ENCODE results near the gene ARRDC1.
A peak's percentile ranks its signal among the peaks of the same experiment; 100 is the strongest.

The ARRDC1 gene

GRCh38 chr9:137630679-137631078 lies 25.2 kb downstream of the ARRDC1 start:
- Histone ChIP-seq H3K4me3 (replicated peaks; ENCODE audit: insufficient read depth, low read length) (no peak overlapping the region), H3K27me3 (ENCODE audit: insufficient read depth, poor library complexity, severe bottlenecking) (no peaks in the 10 kb centered on the region), H3K27ac (replicated peaks) (peak overlapping the region; percentile 76; the same call in 1 of the 2 replicates)
- TF ChIP-seq POLR2AphosphoS5 (IDR thresholded peaks at IDR 0.05; ENCODE audit: low read depth) (no peak), GABPA (IDR thresholded peaks at IDR 0.05; ENCODE audit: low read depth) (no peak), SPI1 (IDR thresholded peaks at IDR 0.05; ENCODE audit: borderline replicate concordance, low read depth) (no peak)
- TF ChIP-seq, protein P1, sequence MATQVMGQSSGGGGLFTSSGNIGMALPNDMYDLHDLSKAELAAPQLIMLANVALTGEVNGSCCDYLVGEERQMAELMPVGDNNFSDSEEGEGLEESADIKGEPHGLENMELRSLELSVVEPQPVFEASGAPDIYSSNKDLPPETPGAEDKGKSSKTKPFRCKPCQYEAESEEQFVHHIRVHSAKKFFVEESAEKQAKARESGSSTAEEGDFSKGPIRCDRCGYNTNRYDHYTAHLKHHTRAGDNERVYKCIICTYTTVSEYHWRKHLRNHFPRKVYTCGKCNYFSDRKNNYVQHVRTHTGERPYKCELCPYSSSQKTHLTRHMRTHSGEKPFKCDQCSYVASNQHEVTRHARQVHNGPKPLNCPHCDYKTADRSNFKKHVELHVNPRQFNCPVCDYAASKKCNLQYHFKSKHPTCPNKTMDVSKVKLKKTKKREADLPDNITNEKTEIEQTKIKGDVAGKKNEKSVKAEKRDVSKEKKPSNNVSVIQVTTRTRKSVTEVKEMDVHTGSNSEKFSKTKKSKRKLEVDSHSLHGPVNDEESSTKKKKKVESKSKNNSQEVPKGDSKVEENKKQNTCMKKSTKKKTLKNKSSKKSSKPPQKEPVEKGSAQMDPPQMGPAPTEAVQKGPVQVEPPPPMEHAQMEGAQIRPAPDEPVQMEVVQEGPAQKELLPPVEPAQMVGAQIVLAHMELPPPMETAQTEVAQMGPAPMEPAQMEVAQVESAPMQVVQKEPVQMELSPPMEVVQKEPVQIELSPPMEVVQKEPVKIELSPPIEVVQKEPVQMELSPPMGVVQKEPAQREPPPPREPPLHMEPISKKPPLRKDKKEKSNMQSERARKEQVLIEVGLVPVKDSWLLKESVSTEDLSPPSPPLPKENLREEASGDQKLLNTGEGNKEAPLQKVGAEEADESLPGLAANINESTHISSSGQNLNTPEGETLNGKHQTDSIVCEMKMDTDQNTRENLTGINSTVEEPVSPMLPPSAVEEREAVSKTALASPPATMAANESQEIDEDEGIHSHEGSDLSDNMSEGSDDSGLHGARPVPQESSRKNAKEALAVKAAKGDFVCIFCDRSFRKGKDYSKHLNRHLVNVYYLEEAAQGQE (IDR thresholded peaks at IDR 0.05; ENCODE audit: insufficient replicate concordance, low read depth): no peak
- TF ChIP-seq, protein P2, sequence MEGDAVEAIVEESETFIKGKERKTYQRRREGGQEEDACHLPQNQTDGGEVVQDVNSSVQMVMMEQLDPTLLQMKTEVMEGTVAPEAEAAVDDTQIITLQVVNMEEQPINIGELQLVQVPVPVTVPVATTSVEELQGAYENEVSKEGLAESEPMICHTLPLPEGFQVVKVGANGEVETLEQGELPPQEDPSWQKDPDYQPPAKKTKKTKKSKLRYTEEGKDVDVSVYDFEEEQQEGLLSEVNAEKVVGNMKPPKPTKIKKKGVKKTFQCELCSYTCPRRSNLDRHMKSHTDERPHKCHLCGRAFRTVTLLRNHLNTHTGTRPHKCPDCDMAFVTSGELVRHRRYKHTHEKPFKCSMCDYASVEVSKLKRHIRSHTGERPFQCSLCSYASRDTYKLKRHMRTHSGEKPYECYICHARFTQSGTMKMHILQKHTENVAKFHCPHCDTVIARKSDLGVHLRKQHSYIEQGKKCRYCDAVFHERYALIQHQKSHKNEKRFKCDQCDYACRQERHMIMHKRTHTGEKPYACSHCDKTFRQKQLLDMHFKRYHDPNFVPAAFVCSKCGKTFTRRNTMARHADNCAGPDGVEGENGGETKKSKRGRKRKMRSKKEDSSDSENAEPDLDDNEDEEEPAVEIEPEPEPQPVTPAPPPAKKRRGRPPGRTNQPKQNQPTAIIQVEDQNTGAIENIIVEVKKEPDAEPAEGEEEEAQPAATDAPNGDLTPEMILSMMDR (IDR thresholded peaks at IDR 0.05; ENCODE audit: insufficient read depth, low read length): no peak
- no peak for DNase-seq (ENCODE audit: low read depth in 1 of 2, low spot score in 1 of 2)

DNA sequence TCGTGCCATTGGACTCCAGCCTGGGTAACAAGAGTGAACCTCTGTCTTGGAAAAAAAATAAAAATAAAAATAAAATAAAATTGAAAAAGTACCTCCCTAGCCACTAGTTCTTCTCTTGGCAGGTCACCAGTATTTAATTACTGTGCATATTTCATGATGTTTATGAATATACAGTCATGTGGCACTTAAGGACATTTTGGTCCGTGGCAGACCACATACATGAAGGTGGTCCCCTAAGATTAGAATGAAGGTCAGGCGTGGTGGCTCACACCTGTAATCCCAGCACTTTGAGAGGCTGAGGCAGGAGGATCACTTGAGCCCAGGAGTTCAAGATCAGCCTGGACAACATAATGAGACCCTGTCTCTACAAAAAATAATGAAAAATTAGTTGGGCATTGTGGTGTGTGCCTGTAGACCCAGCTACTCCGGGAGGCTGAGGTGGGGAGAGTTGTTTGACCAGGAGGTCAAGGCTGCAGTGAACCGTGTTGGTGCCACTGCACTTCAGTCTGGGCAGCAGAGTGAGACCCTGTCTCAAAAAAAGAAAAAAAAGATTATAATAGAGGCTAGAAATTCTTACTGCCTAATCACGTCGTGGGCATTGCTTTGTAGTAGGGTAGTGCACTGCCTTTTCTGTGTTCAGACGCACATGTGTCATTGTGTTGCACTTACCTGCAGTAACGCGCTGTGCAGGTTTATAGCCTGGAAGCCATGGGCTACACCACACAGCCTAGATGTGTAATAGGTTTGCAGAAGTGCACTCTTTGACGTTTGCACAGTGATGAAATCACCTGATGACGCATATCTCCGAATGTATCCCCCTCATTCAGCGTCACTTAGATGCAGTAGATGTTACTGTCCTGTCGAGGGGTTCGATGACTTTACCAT lies 26.1 kb downstream of the ARRDC1 start:
- peak in 1 of 2 experiments; percentile 39 for DNase-seq (ENCODE audit: low read depth in 1 of 2, low spot score in 1 of 2)
- H3K27ac ChIP-seq (replicated peaks): no peak overlapping the region; the same call in 1 of the 2 replicates
- no peak overlapping the region for H3K4me3 ChIP-seq (replicated peaks; ENCODE audit: insufficient read depth, low read length)
- H3K27me3 ChIP-seq (ENCODE audit: insufficient read depth, poor library complexity, severe bottlenecking): no peaks in the 10 kb centered on the region
- TF ChIP-seq, protein P2 (IDR thresholded peaks at IDR 0.05; ENCODE audit: insufficient read depth, low read length): no peak
- TF ChIP-seq, protein P1 (IDR thresholded peaks at IDR 0.05; ENCODE audit: insufficient replicate concordance, low read depth): no peak
- TF ChIP-seq SPI1 (IDR thresholded peaks at IDR 0.05; ENCODE audit: borderline replicate concordance, low read depth): peak; percentile 12; the same call in 1 of the 2 replicates

DNA sequence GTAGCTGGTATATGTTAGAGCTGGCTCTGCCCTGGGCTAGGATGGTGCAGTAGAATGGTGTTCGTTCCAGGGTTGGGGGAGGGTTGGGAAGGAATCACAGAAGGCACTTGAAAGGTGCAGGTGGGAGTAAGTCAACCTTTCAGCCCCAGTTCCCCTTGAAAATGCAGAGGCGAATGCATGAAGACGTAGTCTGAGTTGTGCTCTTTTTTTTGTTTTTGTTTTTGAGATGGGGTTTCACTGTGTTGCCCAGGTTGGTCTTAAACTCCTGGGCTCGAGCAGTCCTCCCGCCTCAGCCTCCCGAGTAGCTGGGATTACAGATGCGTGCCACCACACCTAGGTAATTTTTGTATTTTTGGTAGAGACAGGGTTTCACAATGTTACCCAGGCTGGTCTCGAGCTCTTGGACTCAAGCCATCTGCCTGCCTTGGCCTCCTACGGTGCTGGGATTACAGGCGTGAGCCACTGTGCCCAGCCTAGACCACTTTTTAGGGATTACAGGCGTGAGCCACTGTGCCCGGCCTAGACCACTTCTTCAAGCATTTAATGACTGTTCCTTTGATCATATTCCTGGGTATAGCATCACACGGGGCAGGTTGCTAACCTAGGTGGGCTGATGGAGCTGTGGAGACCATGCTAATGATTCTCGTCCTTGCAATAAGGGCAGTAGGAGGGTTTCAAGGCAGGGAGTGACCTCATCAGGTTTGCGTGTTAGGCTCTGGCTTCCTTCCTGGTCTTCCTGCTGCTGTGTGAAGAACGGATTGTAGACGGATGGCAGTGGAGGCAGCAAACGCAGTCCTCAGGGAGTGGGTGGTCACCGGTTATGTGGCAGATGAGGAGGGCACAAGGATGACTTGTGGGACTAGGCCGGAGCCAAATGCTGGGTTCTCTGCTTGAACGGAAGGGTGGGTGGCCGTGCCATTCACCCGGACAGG lies 27.0 kb downstream of the ARRDC1 start:
- no peaks in the 10 kb centered on the region for H3K27me3 ChIP-seq (ENCODE audit: insufficient read depth, poor library complexity, severe bottlenecking)
- no peak overlapping the region for H3K4me3 ChIP-seq (replicated peaks; ENCODE audit: insufficient read depth, low read length)
- DNase-seq (ENCODE audit: low read depth in 1 of 2, low spot score in 1 of 2): no peak
- TF ChIP-seq, protein P2 (IDR thresholded peaks at IDR 0.05; ENCODE audit: insufficient read depth, low read length): no peak
- TF ChIP-seq POLR2AphosphoS5 (IDR thresholded peaks at IDR 0.05; ENCODE audit: low read depth): no peak
- TF ChIP-seq, protein P1 (IDR thresholded peaks at IDR 0.05; ENCODE audit: insufficient replicate concordance, low read depth): no peak
- no peak for TF ChIP-seq SPI1 (IDR thresholded peaks at IDR 0.05; ENCODE audit: borderline replicate concordance, low read depth)
- no peak for TF ChIP-seq GABPA (IDR thresholded peaks at IDR 0.05; ENCODE audit: low read depth)
- H3K27ac ChIP-seq (replicated peaks): no peak overlapping the region

Data from HL-60 (cell line).